ENCODE measurements around the gene GFRA3. TPM values are rescaled to one million over a fixed set of nuclear protein-coding genes. Genes with fewer than 3 reads are reported as not detected.

Gene GFRA3
- total RNA-seq, 1 donor from 2014 or later: not detected

DNA sequence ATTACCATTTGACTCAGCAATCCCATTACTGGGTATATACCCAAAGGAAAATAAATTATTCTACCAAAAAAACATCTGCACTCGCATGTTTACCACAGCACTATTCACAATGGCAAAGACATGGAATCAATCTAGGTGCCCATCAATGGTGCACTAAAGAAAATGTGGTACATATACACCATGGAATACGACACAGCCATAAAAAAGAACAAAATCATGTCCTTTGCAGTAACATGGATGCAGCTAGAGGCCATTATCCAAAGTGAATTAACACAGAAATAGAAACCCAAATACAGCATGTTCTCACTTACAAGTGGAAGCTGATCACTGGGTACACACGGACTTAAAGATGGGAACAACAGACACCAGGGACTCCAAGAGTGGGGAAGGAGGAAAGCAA is 63.4 kb downstream of the GFRA3 start:
- H3K9ac ChIP-seq: no peak overlapping the region
- peaks cover 6% of the 10 kb centered on the region for H4K20me1 ChIP-seq (ENCODE audit: low read depth)
- no peak overlapping the region for H3K4me2 ChIP-seq
- H3K27ac Mint-ChIP-seq: no peak overlapping the region
- peaks cover 2% of the 10 kb centered on the region for H3K27me3 Mint-ChIP-seq (ENCODE audit: insufficient read depth, low read depth)
- H3K9me3 ChIP-seq (ENCODE audit: low read depth): no peaks in the 10 kb centered on the region
- H3K4me1 Mint-ChIP-seq: peaks cover 19% of the 10 kb centered on the region
- H3K79me2 ChIP-seq (ENCODE audit: low read depth): peaks cover 72% of the 10 kb centered on the region
- H3K9me3 Mint-ChIP-seq: no peaks in the 10 kb centered on the region
- no peak overlapping the region for H3K4me3 ChIP-seq
- TF ChIP-seq EZH2phosphoT487 (IDR thresholded peaks at IDR 0.05) (no peak), EZH2 (IDR thresholded peaks at IDR 0.05) (no peak)
- TF ChIP-seq, protein P1, sequence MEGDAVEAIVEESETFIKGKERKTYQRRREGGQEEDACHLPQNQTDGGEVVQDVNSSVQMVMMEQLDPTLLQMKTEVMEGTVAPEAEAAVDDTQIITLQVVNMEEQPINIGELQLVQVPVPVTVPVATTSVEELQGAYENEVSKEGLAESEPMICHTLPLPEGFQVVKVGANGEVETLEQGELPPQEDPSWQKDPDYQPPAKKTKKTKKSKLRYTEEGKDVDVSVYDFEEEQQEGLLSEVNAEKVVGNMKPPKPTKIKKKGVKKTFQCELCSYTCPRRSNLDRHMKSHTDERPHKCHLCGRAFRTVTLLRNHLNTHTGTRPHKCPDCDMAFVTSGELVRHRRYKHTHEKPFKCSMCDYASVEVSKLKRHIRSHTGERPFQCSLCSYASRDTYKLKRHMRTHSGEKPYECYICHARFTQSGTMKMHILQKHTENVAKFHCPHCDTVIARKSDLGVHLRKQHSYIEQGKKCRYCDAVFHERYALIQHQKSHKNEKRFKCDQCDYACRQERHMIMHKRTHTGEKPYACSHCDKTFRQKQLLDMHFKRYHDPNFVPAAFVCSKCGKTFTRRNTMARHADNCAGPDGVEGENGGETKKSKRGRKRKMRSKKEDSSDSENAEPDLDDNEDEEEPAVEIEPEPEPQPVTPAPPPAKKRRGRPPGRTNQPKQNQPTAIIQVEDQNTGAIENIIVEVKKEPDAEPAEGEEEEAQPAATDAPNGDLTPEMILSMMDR (IDR thresholded peaks at IDR 0.05): no peak
- no peaks in the 10 kb centered on the region for H3K27me3 ChIP-seq
- peaks cover 7% of the 10 kb centered on the region for H3F3A ChIP-seq (ENCODE audit: low read depth)
- peak overlapping the region; percentile 65 for H3K4me3 Mint-ChIP-seq
- DNase-seq (ENCODE audit: low spot score): no peak
- no peaks in the 10 kb centered on the region for H3K36me3 ChIP-seq
- peaks cover 8% of the 10 kb centered on the region for H3K36me3 Mint-ChIP-seq
- peaks cover 6% of the 10 kb centered on the region for H3K4me1 ChIP-seq
- no peak overlapping the region for H3K27ac ChIP-seq
- H2AFZ ChIP-seq (replicated peaks): no peak overlapping the region

Other genes with a start within 250 kb of the GFRA3 start
- 25.4 and 41.7 TPM in 2 replicates for gene FAM13B, start 241.5 kb downstream of the GFRA3 start, total RNA-seq (ENCODE audit: low replicate concordance)
- 0.25 TPM in 1 of 2 replicates, not detected in the other for gene WNT8A, start 190.6 kb downstream of the GFRA3 start, total RNA-seq (ENCODE audit: low replicate concordance)
- 6.7 and 8.0 TPM in 2 replicates for gene NME5, start 135.2 kb downstream of the GFRA3 start, total RNA-seq (ENCODE audit: low replicate concordance)
- gene BRD8, start 96.0 kb downstream of the GFRA3 start, total RNA-seq (ENCODE audit: low replicate concordance): 113 and 150 TPM in 2 replicates
- 128 and 158 TPM in 2 replicates for gene KIF20A, start 95.5 kb downstream of the GFRA3 start, total RNA-seq (ENCODE audit: low replicate concordance)
- gene CDC23, start 61.3 kb downstream of the GFRA3 start, total RNA-seq (ENCODE audit: low replicate concordance): 62.8 and 83.3 TPM in 2 replicates
- 45.8 and 48.6 TPM in 2 replicates for gene CDC25C, start 57.2 kb upstream of the GFRA3 start, total RNA-seq (ENCODE audit: low replicate concordance)
- 68.0 and 72.5 TPM in 2 replicates for gene FAM53C, start 63.6 kb upstream of the GFRA3 start, total RNA-seq (ENCODE audit: low replicate concordance)
- gene KDM3B, start 78.1 kb upstream of the GFRA3 start, total RNA-seq (ENCODE audit: low replicate concordance): 130 and 136 TPM in 2 replicates
- gene REEP2, start 164.4 kb upstream of the GFRA3 start, total RNA-seq (ENCODE audit: low replicate concordance): 17.4 and 56.3 TPM in 2 replicates
- 25.1 and 31.3 TPM in 2 replicates for gene EGR1, start 190.9 kb upstream of the GFRA3 start, total RNA-seq (ENCODE audit: low replicate concordance)